PFSK-1 (cell line): ENCODE data around the gene TIA1.

Experiments used
- FOXP2 ChIP-seq: optimal IDR thresholded peaks from 2 replicates; pipeline ENCODE3; 2011; ENCODE audit warnings: borderline replicate concordance, control low read depth, inconsistent platforms; ENCODE audit not compliant: insufficient read depth; ENCODE audit errors: extremely low read length, extremely low read depth
- POLR2AphosphoS5 ChIP-seq: IDR thresholded peaks from 2 replicates; pipeline ENCODE4 v1.6.1; 2012; ENCODE audit warnings: low read depth, mild to moderate bottlenecking, control low read depth, low read length, moderate library complexity
- REST ChIP-seq, 2 experiments: IDR thresholded peaks; 2 replicates each; pipeline versions ENCODE4 v1.6.1 to v1.8.0; 2011 to 2012; ENCODE audit warnings: low read depth in 2 of 2, low read length in 2 of 2, control low read depth in 1 of 2, inconsistent platforms in 1 of 2, mild to moderate bottlenecking in 1 of 2, moderate library complexity in 1 of 2; ENCODE audit not compliant: insufficient read depth in 1 of 2
- SIN3A ChIP-seq: IDR thresholded peaks from 2 replicates; pipeline ENCODE4 v1.6.1; 2012; ENCODE audit warnings: mild to moderate bottlenecking, low read length, moderate library complexity, borderline replicate concordance; ENCODE audit not compliant: insufficient read depth
- TAF1 ChIP-seq: IDR thresholded peaks from 2 replicates; pipeline ENCODE4 v1.6.1; 2012; ENCODE audit warnings: low read length, control low read depth, borderline replicate concordance; ENCODE audit not compliant: insufficient read depth

TIA1 gene

DNA sequence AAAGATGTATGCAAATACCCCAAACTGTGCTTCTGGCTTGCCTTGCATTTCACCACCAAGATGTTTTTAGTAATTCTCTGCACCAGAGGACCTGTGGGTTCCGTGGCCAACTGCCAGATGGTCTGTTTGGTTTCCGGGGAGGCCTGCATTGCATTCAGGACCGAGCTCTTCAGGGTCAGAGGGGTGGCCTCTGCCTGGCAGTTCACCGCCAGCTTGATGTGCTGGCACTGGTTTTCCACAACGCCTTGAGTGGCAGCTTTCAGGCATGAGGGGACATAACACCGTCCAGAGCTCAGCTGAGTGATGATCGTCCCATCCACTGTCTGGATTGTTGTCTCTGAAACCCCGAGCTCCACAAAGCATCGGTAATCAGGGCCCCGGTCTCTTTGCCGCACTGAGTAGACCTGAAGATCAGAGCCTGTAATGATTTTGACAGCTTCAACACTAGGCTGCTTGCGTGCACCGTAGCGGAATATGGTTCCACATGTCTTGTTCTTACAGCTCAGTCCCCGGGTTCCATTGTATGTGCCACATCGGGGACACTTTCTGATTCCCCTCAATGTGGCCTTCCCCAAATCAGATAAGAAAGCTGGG is 67.0 kb downstream of the TIA1 start:
- TF ChIP-seq SIN3A (no peak), POLR2AphosphoS5 (no peak), TAF1 (no peak), FOXP2 (no peak), REST (IDR thresholded peaks at IDR 0.05; ENCODE audit: insufficient read depth in 1 of 2, low read depth in 2 of 2, low read length in 2 of 2) (no peak)

GRCh38 chr2:70173520-70173919 is 74.9 kb downstream of the TIA1 start:
- TF ChIP-seq TAF1 = no peak
- no peak for TF ChIP-seq FOXP2
- TF ChIP-seq POLR2AphosphoS5 = no peak
- no peak for TF ChIP-seq REST (IDR thresholded peaks at IDR 0.05; ENCODE audit: insufficient read depth in 1 of 2, low read depth in 2 of 2, low read length in 2 of 2)
- TF ChIP-seq SIN3A = no peak

- no peak for TF ChIP-seq POLR2AphosphoS5
- no peak for TF ChIP-seq TAF1
- no peak for TF ChIP-seq SIN3A
- TF ChIP-seq REST (IDR thresholded peaks at IDR 0.05; ENCODE audit: insufficient read depth in 1 of 2, low read depth in 2 of 2, low read length in 2 of 2) = no peak
- TF ChIP-seq FOXP2 = no peak
Observed at GRCh38 chr2:70161069-70161534, 87.3 kb downstream of the TIA1 start.

- no peak for TF ChIP-seq POLR2AphosphoS5
- TF ChIP-seq REST (IDR thresholded peaks at IDR 0.05; ENCODE audit: insufficient read depth in 1 of 2, low read depth in 2 of 2, low read length in 2 of 2) = no peak
- TF ChIP-seq SIN3A = no peak
- no peak for TF ChIP-seq FOXP2
- TF ChIP-seq TAF1 = no peak
Observed at GRCh38 chr2:70160545-70160944, 87.9 kb downstream of the TIA1 start.
